Parathyroid adenoma (tissue), 2 donors: ENCODE results near the gene CACNA1D.

Experiments
- H2AFZ ChIP-seq: fragments of 300-600 bp; sonication (generic); one replicate; pipeline ENCODE4 v1.7.0; 2017; ENCODE audit warnings: antibody characterized with exemption, mild to moderate bottlenecking
- H3K27ac ChIP-seq: fragments of 300-600 bp; sonication (generic); one replicate; pipeline ENCODE4 v1.7.0; 2017
- H3K27me3 ChIP-seq: fragments of 300-600 bp; sonication (generic); one replicate; pipeline ENCODE4 v1.7.0; 2017; ENCODE audit warnings: low read length; ENCODE audit not compliant: control insufficient read depth, insufficient read depth
- H3K36me3 ChIP-seq: fragments of 300-600 bp; sonication (generic); one replicate; pipeline ENCODE4 v1.7.0; 2017; ENCODE audit warnings: low read length; ENCODE audit not compliant: control insufficient read depth, insufficient read depth
- H3K4me1 ChIP-seq: fragments of 300-600 bp; sonication (generic); one replicate; pipeline ENCODE4 v1.7.0; 2017; ENCODE audit warnings: control low read depth
- H3K4me2 ChIP-seq: fragments of 300-600 bp; sonication (generic); one replicate; pipeline ENCODE4 v1.7.0; 2017; ENCODE audit warnings: low read length
- H3K4me3 ChIP-seq: fragments of 300-600 bp; sonication (generic); one replicate; pipeline ENCODE4 v1.7.0; 2017; ENCODE audit warnings: low read depth, low read length
- H3K79me2 ChIP-seq: fragments of 300-600 bp; sonication (generic); one replicate; pipeline ENCODE4 v1.7.0; 2017; ENCODE audit warnings: control low read depth
- H3K9ac ChIP-seq: fragments of 300-600 bp; sonication (generic); one replicate; pipeline ENCODE4 v1.7.0; 2017; ENCODE audit warnings: mild to moderate bottlenecking
- H3K9me3 ChIP-seq: fragments of 300-600 bp; sonication (generic); one replicate; pipeline ENCODE4 v1.7.0; 2017; ENCODE audit warnings: low read length; ENCODE audit not compliant: control insufficient read depth
- TF ChIP-seq, protein P1 (sequence below): fragments of 300-600 bp; sonication (generic); IDR thresholded peaks from one replicate; pipeline ENCODE4 v1.7.0; 2017; ENCODE audit warnings: antibody characterized with exemption, mild to moderate bottlenecking
- donor health status: primary hyperparathyroidism.

Gene CACNA1D

DNA sequence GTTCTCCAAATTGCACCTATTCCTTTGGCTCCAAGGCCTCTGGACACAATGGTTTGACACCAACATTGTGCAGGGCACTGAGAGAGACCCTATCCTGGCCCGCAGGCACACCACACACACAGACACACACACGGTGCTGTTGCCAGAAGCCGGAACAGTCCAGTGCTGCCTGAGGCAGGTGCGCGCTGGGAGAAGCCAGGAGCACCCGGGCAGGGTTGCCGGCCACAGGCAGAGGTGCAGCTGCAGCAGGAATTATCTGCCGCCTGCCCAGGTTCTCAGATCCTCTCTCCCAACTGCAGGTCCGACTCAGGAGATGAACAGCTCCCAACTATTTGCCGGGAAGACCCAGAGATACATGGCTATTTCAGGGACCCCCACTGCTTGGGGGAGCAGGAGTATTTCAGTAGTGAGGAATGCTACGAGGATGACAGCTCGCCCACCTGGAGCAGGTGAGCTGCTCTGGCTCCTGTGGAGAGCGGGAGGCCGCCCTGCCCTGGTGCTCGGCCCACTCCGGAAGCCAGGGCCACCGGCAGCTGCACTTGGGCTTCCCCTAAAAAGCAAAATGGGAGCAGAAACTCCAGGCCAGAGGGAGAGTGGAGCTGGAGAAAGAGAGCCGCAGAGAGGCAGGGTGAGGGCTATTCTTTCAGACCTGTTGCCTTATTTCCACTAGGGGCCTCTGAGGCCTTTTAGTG, 308.9 kb downstream of the CACNA1D start:
- TF ChIP-seq, protein P1, sequence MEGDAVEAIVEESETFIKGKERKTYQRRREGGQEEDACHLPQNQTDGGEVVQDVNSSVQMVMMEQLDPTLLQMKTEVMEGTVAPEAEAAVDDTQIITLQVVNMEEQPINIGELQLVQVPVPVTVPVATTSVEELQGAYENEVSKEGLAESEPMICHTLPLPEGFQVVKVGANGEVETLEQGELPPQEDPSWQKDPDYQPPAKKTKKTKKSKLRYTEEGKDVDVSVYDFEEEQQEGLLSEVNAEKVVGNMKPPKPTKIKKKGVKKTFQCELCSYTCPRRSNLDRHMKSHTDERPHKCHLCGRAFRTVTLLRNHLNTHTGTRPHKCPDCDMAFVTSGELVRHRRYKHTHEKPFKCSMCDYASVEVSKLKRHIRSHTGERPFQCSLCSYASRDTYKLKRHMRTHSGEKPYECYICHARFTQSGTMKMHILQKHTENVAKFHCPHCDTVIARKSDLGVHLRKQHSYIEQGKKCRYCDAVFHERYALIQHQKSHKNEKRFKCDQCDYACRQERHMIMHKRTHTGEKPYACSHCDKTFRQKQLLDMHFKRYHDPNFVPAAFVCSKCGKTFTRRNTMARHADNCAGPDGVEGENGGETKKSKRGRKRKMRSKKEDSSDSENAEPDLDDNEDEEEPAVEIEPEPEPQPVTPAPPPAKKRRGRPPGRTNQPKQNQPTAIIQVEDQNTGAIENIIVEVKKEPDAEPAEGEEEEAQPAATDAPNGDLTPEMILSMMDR, result no peak
- Histone ChIP-seq H3K4me3 (no peak overlapping the region), H3K27me3 (no peaks in the 10 kb centered on the region), H3K4me2 (no peak overlapping the region), H2AFZ (no peak overlapping the region), H3K4me1 (no peaks in the 10 kb centered on the region), H3K27ac (no peak overlapping the region), H3K36me3 (no peaks in the 10 kb centered on the region), H3K9ac (no peak overlapping the region), H3K9me3 (no peaks in the 10 kb centered on the region), H3K79me2 (no peaks in the 10 kb centered on the region)

DNA sequence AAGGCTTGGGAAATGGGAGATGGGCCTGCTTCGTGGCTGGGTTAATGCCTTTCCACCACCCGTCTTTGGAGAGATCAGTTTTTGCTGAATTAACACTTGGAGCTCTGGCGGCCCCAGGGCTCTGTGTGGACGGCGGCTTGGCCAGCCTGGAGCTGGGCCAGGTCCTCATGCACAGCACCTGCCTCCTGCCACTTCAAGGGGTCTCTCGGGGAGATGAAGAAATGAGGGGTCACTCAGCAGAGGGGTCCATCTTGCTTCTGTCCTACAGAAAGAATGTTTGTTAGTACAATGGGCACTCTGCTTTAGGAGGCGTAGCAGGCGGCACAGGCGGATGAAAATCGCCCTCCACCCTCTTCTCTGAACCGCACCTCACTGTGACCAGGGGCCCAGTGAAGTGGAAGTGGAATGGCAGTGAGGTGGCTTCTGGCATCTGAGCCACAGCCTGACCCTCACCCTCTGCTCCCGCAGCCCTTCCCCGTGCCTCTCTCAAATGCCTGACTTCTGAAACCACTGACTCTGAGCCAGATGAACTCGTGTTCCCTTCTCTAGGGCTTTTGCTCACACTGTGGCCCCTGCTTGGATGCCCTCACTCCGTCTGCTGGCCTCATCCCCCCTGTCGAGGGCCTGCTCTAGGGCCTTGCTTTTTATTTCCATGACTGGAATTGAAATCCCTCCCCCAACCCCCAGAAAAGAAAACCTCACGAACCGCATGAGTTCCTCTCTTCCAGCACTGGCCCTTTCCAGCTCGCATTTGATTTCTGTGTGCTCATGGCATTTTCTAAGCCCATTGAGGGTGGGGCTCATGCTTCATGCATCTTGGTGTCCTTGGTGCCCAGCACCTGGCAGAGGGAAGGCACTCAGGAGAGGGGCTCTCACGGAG, 309.6 kb downstream of the CACNA1D start:
- H3K9ac ChIP-seq, result no peak overlapping the region
- TF ChIP-seq, protein P1, result no peak
- H3K27ac ChIP-seq, result no peak overlapping the region
- no peaks in the 10 kb centered on the region for H3K4me1 ChIP-seq
- H2AFZ ChIP-seq, result no peak overlapping the region
- no peaks in the 10 kb centered on the region for H3K79me2 ChIP-seq
- H3K4me3 ChIP-seq, result no peak overlapping the region
- no peaks in the 10 kb centered on the region for H3K36me3 ChIP-seq
- no peaks in the 10 kb centered on the region for H3K9me3 ChIP-seq
- H3K27me3 ChIP-seq, result no peaks in the 10 kb centered on the region
- no peak overlapping the region for H3K4me2 ChIP-seq

DNA sequence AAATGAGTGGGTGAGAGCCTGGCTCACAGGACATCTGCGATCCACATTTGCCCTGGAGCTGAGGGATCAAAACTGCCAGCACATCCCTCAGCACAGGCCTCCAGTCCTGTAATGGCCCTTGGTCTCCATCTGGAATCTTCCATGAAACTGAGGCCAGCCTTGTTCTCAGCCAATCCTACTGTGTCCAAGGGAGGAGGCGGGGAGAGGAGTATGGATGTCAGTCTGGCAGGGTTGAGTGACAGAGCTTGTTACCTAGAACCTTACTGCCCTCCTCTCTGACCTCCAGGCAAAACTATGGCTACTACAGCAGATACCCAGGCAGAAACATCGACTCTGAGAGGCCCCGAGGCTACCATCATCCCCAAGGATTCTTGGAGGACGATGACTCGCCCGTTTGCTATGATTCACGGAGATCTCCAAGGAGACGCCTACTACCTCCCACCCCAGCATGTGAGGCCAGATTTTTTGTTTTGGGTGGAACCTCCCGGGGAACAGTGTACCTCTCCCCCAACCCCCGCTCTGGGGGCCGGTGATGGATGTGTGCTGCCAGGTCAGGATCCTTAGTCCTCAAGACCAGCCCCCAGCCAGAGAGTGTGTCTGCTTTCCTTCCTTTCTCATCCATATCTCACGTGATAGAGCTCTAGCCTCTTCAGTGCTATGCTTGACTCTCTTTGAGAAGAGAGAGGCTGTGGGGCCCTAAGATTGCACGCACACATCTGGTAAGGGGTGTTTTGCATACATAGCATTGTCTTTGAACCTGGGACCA, 310.5 kb downstream of the CACNA1D start:
- Histone ChIP-seq H3K79me2 (no peaks in the 10 kb centered on the region), H2AFZ (no peak overlapping the region)

DNA sequence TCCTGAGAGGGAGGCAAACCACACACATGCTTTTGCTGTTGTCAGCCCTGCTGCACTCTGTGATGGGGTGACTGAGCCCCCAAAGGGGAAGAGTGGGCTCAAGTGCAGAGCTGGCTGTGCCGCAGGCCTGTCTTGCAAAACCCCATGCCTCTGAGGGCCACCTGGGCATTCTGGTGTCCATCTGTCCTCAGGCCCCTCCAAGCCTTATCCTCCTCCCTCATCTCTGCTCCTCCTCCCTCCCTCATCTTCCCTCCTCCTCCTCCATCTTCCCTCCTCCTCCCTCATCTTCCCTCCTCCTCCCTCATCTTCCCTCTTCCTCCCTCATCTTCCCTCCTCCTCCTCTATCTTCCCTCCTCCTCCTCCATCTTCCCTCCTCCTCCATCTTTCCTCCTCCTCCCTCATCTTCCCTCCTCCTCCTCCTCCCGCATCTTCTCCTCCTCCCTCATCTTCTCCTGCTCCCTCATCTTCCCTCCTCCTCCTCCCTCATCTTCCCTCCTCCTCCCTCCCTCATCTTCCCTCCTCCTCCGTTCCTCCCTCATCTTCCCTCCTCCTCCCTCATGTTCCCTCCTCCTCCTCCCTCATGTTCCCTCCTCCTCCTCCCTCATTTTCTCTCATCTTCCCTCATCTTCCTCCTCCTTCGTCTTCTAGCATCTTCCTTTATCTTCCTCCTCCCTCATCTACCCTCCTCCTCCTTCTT, 311.2 kb downstream of the CACNA1D start:
- H2AFZ ChIP-seq, result no peak overlapping the region
- H3K9ac ChIP-seq, result no peak overlapping the region
- H3K36me3 ChIP-seq, result no peaks in the 10 kb centered on the region
- H3K27me3 ChIP-seq, result no peaks in the 10 kb centered on the region
- no peak overlapping the region for H3K27ac ChIP-seq
- H3K9me3 ChIP-seq, result no peaks in the 10 kb centered on the region
- H3K4me2 ChIP-seq, result no peak overlapping the region
- TF ChIP-seq, protein P1, result no peak
- no peaks in the 10 kb centered on the region for H3K4me1 ChIP-seq
- no peaks in the 10 kb centered on the region for H3K79me2 ChIP-seq
- H3K4me3 ChIP-seq, result no peak overlapping the region

More for the DNA sequence above, 310.5 kb downstream of the CACNA1D start:
- H3K4me2 ChIP-seq, result no peak overlapping the region
- no peaks in the 10 kb centered on the region for H3K9me3 ChIP-seq
- H3K9ac ChIP-seq, result no peak overlapping the region
- TF ChIP-seq, protein P1, result no peak
- H3K4me3 ChIP-seq, result no peak overlapping the region
- no peak overlapping the region for H3K27ac ChIP-seq
- H3K36me3 ChIP-seq, result no peaks in the 10 kb centered on the region
- H3K4me1 ChIP-seq, result no peaks in the 10 kb centered on the region
- no peaks in the 10 kb centered on the region for H3K27me3 ChIP-seq
